SK-N-SH (cell line): ENCODE measurements around the gene ABHD12.

ENCODE experiments used
- CHD2 ChIP-seq: fragments of 150-350 bp; IDR thresholded peaks from 2 replicates; pipeline ENCODE4 v1.6.1; 2018; ENCODE audit warnings: low read length; ENCODE audit not compliant: partially characterized antibody
- NFIC ChIP-seq: IDR thresholded peaks from 2 replicates; pipeline ENCODE4 v1.4.0; 2012; ENCODE audit warnings: borderline replicate concordance
- NRF1 ChIP-seq: IDR thresholded peaks from 2 replicates; pipeline ENCODE4 v1.6.1; 2012; ENCODE audit warnings: low read depth, mild to moderate bottlenecking, low read length
- POLR2AphosphoS5 ChIP-seq: IDR thresholded peaks from 2 replicates; pipeline ENCODE4 v1.6.1; 2012; ENCODE audit warnings: low read depth, low read length
- RAD21 ChIP-seq: IDR thresholded peaks from 2 replicates; pipeline ENCODE4 v1.6.1; 2012; ENCODE audit warnings: mild to moderate bottlenecking, low read length
- RXRA ChIP-seq: IDR thresholded peaks from 2 replicates; pipeline ENCODE4 v1.4.0; 2012; ENCODE audit warnings: low read depth, mild to moderate bottlenecking, borderline replicate concordance
- SIN3A ChIP-seq: IDR thresholded peaks from 2 replicates; pipeline ENCODE4 v1.6.1; 2012; ENCODE audit warnings: low read depth, mild to moderate bottlenecking, low read length, moderate library complexity, borderline replicate concordance
- TAF1 ChIP-seq: IDR thresholded peaks from 2 replicates; pipeline ENCODE4 v1.6.1; 2012; ENCODE audit warnings: low read depth, mild to moderate bottlenecking, low read length, moderate library complexity, borderline replicate concordance
- TF ChIP-seq, protein P1 (sequence below): IDR thresholded peaks from 2 replicates; pipeline ENCODE4 v1.4.0; 2012; ENCODE audit warnings: low read depth
- TF ChIP-seq, protein P2 (sequence below): IDR thresholded peaks from 2 replicates; pipeline ENCODE4; 2012
- TF ChIP-seq, protein P3 (sequence below): fragments of 200-600 bp; sonication (generic); IDR thresholded peaks from 2 replicates; pipeline ENCODE4 v1.6.1; 2017; ENCODE audit warnings: antibody characterized with exemption, mild to moderate bottlenecking, moderate library complexity

DNA sequence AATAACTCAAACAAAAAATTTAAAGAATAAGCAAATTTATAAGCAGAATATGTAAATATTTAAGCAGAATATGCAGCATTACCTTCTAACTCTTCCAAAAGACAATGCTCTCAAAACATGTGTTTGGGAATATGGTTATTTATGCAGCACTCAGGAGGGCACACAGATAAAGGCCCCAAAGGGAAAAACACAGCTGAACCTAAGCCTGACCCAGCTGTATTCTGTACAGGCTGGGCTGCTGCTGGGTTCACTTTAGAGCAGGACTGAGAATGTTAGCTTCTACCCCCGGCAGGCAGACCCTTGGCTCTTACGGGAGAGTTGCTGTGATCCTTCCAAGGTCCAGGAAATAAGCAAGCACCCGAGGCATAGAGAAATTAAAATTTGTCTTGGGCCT is 37.3 kb downstream of the ABHD12 start:
- TF ChIP-seq RAD21: no peak
- TF ChIP-seq CHD2: no peak
- no peak for TF ChIP-seq TAF1
- no peak for TF ChIP-seq NFIC
- TF ChIP-seq, protein P1, sequence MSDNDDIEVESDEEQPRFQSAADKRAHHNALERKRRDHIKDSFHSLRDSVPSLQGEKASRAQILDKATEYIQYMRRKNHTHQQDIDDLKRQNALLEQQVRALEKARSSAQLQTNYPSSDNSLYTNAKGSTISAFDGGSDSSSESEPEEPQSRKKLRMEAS: no peak
- no peak for TF ChIP-seq POLR2AphosphoS5
- TF ChIP-seq, protein P2, sequence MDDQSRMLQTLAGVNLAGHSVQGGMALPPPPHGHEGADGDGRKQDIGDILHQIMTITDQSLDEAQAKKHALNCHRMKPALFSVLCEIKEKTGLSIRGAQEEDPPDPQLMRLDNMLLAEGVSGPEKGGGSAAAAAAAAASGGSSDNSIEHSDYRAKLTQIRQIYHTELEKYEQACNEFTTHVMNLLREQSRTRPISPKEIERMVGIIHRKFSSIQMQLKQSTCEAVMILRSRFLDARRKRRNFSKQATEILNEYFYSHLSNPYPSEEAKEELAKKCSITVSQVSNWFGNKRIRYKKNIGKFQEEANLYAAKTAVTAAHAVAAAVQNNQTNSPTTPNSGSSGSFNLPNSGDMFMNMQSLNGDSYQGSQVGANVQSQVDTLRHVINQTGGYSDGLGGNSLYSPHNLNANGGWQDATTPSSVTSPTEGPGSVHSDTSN: no peak
- TF ChIP-seq RXRA: no peak
- TF ChIP-seq, protein P3, sequence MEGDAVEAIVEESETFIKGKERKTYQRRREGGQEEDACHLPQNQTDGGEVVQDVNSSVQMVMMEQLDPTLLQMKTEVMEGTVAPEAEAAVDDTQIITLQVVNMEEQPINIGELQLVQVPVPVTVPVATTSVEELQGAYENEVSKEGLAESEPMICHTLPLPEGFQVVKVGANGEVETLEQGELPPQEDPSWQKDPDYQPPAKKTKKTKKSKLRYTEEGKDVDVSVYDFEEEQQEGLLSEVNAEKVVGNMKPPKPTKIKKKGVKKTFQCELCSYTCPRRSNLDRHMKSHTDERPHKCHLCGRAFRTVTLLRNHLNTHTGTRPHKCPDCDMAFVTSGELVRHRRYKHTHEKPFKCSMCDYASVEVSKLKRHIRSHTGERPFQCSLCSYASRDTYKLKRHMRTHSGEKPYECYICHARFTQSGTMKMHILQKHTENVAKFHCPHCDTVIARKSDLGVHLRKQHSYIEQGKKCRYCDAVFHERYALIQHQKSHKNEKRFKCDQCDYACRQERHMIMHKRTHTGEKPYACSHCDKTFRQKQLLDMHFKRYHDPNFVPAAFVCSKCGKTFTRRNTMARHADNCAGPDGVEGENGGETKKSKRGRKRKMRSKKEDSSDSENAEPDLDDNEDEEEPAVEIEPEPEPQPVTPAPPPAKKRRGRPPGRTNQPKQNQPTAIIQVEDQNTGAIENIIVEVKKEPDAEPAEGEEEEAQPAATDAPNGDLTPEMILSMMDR: no peak
- no peak for TF ChIP-seq SIN3A
- TF ChIP-seq NRF1: no peak
